Activated B cell treated with CpG ODN at 0.5 μM for 24 hours (primary cell): Measurements from ENCODE around the gene METTL25. TPM values are rescaled to one million over a fixed set of nuclear protein-coding genes. Genes with fewer than 3 reads are reported as not detected.

Experiments
- ATAC-seq: fragments of 200-7000 bp; cut with Tn5 transposase; one replicate; pipeline ENCODE4 v1.10.0; 2021; ENCODE audit warnings: low read depth, mild to moderate bottlenecking, moderate library complexity
- CTCF ChIA-PET: fragments of 350-600 bp; sonication (Branson Sonifier 250); formaldehyde crosslinking; loops from one replicate; lab custom pipeline; 2021; ENCODE audit warnings: antibody characterized with exemption; lab: Charles Lee
- POLR2A ChIA-PET: fragments of 350-600 bp; sonication (Branson Sonifier 250); formaldehyde crosslinking; loops from one replicate; lab custom pipeline; 2021; ENCODE audit warnings: antibody characterized with exemption; lab: Charles Lee
- DNase-seq: peaks from one replicate; pipeline ENCODE4 v3.0.0; 2022
- H3K27ac Mint-ChIP-seq: one replicate; pipeline ENCODE4 v1.8.0; 2020; ENCODE audit warnings: mixed read lengths
- H3K27me3 Mint-ChIP-seq: one replicate; pipeline ENCODE4 v1.8.0; 2021; ENCODE audit warnings: mixed read lengths
- H3K36me3 Mint-ChIP-seq: one replicate; pipeline ENCODE4 v1.8.0; 2021; ENCODE audit warnings: low read depth, mixed read lengths
- H3K4me1 Mint-ChIP-seq: one replicate; pipeline ENCODE4 v1.8.0; 2021; ENCODE audit warnings: mixed read lengths
- H3K4me3 Mint-ChIP-seq: one replicate; pipeline ENCODE4 v1.8.0; 2020; ENCODE audit warnings: mild to moderate bottlenecking, mixed read lengths
- H3K9me3 Mint-ChIP-seq: one replicate; pipeline ENCODE4 v1.8.0; 2020; ENCODE audit warnings: mixed read lengths
- intact Hi-C: fragments of 100-400 bp; cut with micrococcal nuclease; formaldehyde crosslinking; loops from one replicate; pipeline ENCODE4 v1.15.1; 2024
- total RNA-seq: library from RNA; stranded (reverse); gene quantifications from 2 replicates; pipeline ENCODE4 v1.2.3, GENCODE V29; 2022
- TF ChIP-seq, protein P1 (sequence below): fragments of 200-600 bp; IDR thresholded peaks from one replicate; pipeline ENCODE4 v1.8.0; 2022; ENCODE audit warnings: antibody characterized with exemption, mild to moderate bottlenecking

The METTL25 gene
- total RNA-seq, 1 donor from 2014 or later, result 17.1 TPM

DNA sequence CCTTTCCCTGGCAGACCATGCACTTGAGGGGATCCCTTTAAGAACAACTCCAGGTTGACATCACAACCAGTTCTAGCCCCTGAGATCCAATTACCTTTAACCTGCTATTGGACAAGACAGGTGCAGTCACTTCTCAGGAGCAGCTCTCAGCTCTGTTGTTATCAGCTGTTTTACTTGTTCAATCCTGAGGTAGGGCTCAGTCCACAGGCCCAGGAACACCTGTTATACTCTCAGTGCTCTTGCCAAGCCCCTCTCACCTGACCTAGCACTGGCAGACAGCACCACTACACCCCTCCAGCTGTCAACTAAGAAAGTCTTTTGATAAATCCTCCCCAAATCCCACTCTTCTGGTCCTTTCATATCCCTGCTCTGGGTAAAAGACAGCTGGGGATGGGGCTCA, 164.4 kb downstream of the METTL25 start:
- no peaks in the 10 kb centered on the region for H3K36me3 Mint-ChIP-seq
- POLR2A ChIA-PET, result no interaction called here
- H3K27me3 Mint-ChIP-seq, result no peaks in the 10 kb centered on the region
- DNase-seq, result no peak
- CTCF ChIA-PET, result no interaction called here
- intact Hi-C loops, result loop anchor here (10.0 kb wide), 1 partner anchor 1872 kb away; no protein-coding TSS in a partner anchor
- no peak overlapping the region for H3K4me3 Mint-ChIP-seq
- no peak overlapping the region for H3K27ac Mint-ChIP-seq
- H3K4me1 Mint-ChIP-seq, result no peaks in the 10 kb centered on the region
- no peak for ATAC-seq
- no peaks in the 10 kb centered on the region for H3K9me3 Mint-ChIP-seq
- TF ChIP-seq, protein P1, sequence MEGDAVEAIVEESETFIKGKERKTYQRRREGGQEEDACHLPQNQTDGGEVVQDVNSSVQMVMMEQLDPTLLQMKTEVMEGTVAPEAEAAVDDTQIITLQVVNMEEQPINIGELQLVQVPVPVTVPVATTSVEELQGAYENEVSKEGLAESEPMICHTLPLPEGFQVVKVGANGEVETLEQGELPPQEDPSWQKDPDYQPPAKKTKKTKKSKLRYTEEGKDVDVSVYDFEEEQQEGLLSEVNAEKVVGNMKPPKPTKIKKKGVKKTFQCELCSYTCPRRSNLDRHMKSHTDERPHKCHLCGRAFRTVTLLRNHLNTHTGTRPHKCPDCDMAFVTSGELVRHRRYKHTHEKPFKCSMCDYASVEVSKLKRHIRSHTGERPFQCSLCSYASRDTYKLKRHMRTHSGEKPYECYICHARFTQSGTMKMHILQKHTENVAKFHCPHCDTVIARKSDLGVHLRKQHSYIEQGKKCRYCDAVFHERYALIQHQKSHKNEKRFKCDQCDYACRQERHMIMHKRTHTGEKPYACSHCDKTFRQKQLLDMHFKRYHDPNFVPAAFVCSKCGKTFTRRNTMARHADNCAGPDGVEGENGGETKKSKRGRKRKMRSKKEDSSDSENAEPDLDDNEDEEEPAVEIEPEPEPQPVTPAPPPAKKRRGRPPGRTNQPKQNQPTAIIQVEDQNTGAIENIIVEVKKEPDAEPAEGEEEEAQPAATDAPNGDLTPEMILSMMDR, result no peak

DNA sequence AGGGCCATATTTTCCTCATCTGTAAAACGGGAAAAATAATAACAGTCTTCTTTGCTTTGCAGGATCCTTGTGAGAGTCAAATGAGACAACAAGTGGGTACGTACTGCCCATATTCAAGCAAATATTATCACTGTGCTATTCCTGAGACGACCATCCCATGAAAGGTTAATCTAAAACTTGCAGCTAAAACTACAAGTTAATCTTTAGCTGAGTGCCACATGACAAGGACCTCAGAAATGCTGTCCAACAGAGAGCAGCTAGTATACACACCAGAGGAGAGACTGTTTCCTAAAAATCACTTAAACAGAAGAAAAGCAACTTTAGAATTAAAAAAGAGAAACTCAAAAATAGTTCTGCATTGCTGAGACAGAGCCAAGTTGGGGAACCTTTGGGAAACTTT, 165.7 kb downstream of the METTL25 start:
- TF ChIP-seq, protein P1, result no peak
- ChIA-PET POLR2A (no interaction called here), CTCF (interaction anchor here (1.1 kb wide), 1 partner anchor 28 kb away, joined by 3 read pairs; no protein-coding TSS in a partner anchor)
- ATAC-seq, result no peak
- DNase-seq, result no peak
- Mint-ChIP-seq H3K27ac (no peak overlapping the region), H3K27me3 (no peaks in the 10 kb centered on the region), H3K4me1 (no peaks in the 10 kb centered on the region), H3K36me3 (no peaks in the 10 kb centered on the region), H3K9me3 (no peaks in the 10 kb centered on the region), H3K4me3 (no peak overlapping the region)
- intact Hi-C loops, result loop anchor here (10.0 kb wide), 1 partner anchor 1871 kb away; no protein-coding TSS in a partner anchor

DNA sequence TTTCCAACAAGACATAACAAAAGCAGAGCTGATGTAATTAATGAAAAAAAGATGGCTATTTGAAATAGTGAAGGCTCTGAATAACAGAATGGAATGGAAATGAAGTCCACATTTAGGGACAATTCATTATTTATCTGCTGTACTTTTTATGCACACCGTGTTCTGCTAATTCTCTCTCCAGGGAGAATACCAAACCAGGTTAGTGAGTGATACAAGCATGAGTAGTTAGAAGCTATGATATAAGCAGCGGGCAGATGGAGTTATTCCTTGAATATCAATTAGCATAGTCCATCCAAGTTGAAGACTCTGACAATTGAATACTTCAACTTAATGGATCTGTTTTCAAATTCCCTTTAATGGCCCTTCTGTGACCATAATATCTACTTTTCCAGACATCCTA, 166.3 kb downstream of the METTL25 start:
- DNase-seq (no peak), ATAC-seq (no peak)
- Mint-ChIP-seq H3K27ac (no peak overlapping the region), H3K27me3 (no peaks in the 10 kb centered on the region), H3K36me3 (no peaks in the 10 kb centered on the region), H3K4me1 (no peaks in the 10 kb centered on the region), H3K4me3 (no peak overlapping the region), H3K9me3 (no peaks in the 10 kb centered on the region)
- intact Hi-C loops, result loop anchor here (5.0 to 10.0 kb wide), 2 partner anchors 1298 to 1870 kb away; no protein-coding TSS in a partner anchor
- POLR2A ChIA-PET, result no interaction called here
- CTCF ChIA-PET, result interaction anchor here (1.1 kb wide), 1 partner anchor 27 kb away, joined by 3 read pairs; no protein-coding TSS in a partner anchor
- TF ChIP-seq, protein P1, result no peak

DNA sequence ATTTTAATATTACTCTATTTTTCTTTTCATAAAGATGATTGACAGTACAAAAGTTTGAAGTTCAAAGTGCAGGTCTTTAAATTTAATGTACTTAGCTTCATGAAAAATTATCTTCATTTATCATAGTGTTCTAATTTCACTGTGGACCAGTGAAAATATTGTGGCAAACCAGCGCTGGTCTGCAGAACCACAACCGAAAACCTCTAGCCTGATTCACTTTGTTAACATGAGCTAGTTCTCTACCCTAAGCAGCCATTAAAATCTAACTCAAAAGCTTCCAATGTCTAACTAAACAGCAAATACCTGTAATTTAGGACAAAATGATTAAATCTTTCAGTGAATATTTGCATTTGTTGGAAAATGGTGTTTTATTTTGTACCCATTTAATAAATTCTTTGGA, 167.3 kb downstream of the METTL25 start:
- Mint-ChIP-seq H3K36me3 (no peaks in the 10 kb centered on the region), H3K27ac (no peak overlapping the region), H3K4me1 (no peaks in the 10 kb centered on the region), H3K4me3 (no peak overlapping the region), H3K9me3 (no peaks in the 10 kb centered on the region), H3K27me3 (no peaks in the 10 kb centered on the region)
- intact Hi-C loops, result loop anchor here (5.0 to 10.0 kb wide), 2 partner anchors 1297 to 1869 kb away; no protein-coding TSS in a partner anchor
- ChIA-PET CTCF (no interaction called here), POLR2A (no interaction called here)
- no peak for DNase-seq
- ATAC-seq, result no peak
- TF ChIP-seq, protein P1, result no peak

DNA sequence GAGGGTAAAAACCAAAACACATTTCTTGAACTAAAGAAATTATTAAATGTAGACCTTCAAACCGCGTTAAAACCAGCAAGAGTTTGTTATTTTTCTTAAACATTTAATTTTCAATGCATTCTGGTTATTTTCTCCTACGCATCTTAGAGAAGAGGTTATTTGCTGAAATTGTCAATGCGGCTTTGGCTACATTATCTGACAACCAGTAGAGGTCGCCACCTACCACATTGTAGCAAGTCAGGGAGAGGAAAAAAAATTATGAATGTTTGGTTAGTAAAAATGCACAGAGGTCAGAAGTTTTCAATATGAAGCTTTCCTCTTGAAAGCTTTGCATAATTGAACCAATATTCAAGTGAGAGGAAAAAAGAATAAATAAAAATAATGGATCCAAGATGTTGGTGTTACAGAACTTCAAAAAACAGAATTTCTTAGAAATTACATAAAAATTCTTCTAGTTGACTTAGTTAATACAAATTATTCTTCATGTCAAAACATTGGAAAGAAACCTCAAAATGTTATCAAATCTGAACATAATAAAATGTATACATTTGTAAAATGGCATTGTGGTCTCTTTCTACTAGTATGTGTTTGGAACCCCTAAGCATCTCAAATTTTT, 168.9 kb downstream of the METTL25 start:
- POLR2A ChIA-PET, result no interaction called here
- H3K4me1 Mint-ChIP-seq, result no peaks in the 10 kb centered on the region

More for the DNA sequence above, 168.9 kb downstream of the METTL25 start:
- no peak overlapping the region for H3K27ac Mint-ChIP-seq
- CTCF ChIA-PET, result no interaction called here
- DNase-seq (no peak), ATAC-seq (no peak)
- no peaks in the 10 kb centered on the region for H3K27me3 Mint-ChIP-seq
- H3K36me3 Mint-ChIP-seq, result no peaks in the 10 kb centered on the region
- TF ChIP-seq, protein P1, result no peak
- no peaks in the 10 kb centered on the region for H3K9me3 Mint-ChIP-seq
- no peak overlapping the region for H3K4me3 Mint-ChIP-seq
- intact Hi-C loops, result loop anchor here (5.0 to 10.0 kb wide), 2 partner anchors 1295 to 1868 kb away; no protein-coding TSS in a partner anchor

Other genes starting within 250 kb of the METTL25 start
- 48.9 and 50.3 TPM in 2 replicates for gene CCDC59, start 142 bp upstream of the METTL25 start, total RNA-seq